ENCODE measurements around the gene NTM. TPM values are rescaled to one million over a fixed set of nuclear protein-coding genes. Genes with fewer than 3 reads are reported as not detected.

NTM gene
- total and polyA plus RNA-seq, 2 donors (not counting 1 experiment from before 2014, with no cell fraction given): 12.3 to 28.6 TPM

DNA sequence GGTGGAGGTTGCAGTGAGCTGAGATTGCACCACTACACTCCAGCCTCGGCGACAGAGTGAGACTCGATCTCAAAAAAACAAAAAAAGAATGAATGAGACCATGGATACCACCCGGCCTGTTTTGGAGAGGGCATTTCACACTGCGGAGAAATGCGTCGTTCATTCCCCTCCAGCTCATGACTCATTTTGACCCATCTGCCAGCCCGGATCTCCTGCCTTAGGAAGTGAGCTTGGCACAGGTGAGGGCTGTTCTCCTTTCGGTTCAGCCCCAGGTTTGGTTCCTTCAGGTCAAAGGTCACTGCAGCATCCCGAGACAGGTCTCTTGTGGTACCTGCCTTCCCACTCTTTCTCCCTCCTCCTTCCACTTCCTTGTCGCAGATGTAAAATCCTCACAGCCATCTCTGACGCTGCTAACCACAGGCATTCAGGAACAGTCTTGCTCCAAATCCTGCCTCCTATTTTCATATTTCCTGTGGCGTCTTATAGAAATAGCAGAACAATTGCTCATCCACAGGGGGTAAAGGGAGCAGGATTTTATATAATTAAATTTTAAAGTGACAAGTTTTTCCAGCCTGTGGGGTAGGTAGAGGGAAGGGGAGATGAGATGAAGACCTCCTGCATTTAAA lies 517.9 kb downstream of the NTM start:
- Histone ChIP-seq H3K36me3 (ENCODE audit: control insufficient read depth, insufficient read depth, low read length) (no peaks in the 10 kb centered on the region), H4K20me1 (ENCODE audit: control insufficient read depth, extremely low read depth, insufficient read depth, low read length) (no peaks in the 10 kb centered on the region), H3K4me3 (replicated peaks in 1 of 4; ENCODE audit: control extremely low read depth in 1 of 4, insufficient read depth in 1 of 4, low read depth in 3 of 4, low read length in 4 of 4) (no peak overlapping the region), H3K27me3 (ENCODE audit: control insufficient read depth, insufficient read depth, low read length) (no peaks in the 10 kb centered on the region), H3K9ac (ENCODE audit: insufficient read depth, low read length) (no peak overlapping the region), H3K9me3 (ENCODE audit: control insufficient read depth, insufficient read depth, low read depth, low read length) (no peaks in the 10 kb centered on the region), H2AFZ (ENCODE audit: low read length) (peak overlapping the region; percentile 28), H3K4me1 (ENCODE audit: control insufficient read depth, extremely low read depth, insufficient read depth, low read length) (peaks cover 14% of the 10 kb centered on the region), H3K4me2 (ENCODE audit: extremely low read depth, insufficient read depth, low read length) (peak overlapping the region; percentile 34), H3K27ac (ENCODE audit: insufficient read depth, low read length) (peak overlapping the region; percentile 89), H3K79me2 (ENCODE audit: control insufficient read depth, insufficient read depth, low read length) (no peaks in the 10 kb centered on the region)
- DNase-seq (ENCODE audit: low read depth in 2 of 2): peak; percentile 85 to 97
- TF ChIP-seq EZH2 (IDR thresholded peaks at IDR 0.05; ENCODE audit: low read length, missing control alignments): no peak
- TF ChIP-seq, protein P1, sequence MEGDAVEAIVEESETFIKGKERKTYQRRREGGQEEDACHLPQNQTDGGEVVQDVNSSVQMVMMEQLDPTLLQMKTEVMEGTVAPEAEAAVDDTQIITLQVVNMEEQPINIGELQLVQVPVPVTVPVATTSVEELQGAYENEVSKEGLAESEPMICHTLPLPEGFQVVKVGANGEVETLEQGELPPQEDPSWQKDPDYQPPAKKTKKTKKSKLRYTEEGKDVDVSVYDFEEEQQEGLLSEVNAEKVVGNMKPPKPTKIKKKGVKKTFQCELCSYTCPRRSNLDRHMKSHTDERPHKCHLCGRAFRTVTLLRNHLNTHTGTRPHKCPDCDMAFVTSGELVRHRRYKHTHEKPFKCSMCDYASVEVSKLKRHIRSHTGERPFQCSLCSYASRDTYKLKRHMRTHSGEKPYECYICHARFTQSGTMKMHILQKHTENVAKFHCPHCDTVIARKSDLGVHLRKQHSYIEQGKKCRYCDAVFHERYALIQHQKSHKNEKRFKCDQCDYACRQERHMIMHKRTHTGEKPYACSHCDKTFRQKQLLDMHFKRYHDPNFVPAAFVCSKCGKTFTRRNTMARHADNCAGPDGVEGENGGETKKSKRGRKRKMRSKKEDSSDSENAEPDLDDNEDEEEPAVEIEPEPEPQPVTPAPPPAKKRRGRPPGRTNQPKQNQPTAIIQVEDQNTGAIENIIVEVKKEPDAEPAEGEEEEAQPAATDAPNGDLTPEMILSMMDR (conservative IDR thresholded peaks at IDR 0.05 in 1 of 2, IDR thresholded peaks at IDR 0.05 in 1 of 2; ENCODE audit: low read depth in 1 of 2, low read length in 2 of 2): no peak

DNA sequence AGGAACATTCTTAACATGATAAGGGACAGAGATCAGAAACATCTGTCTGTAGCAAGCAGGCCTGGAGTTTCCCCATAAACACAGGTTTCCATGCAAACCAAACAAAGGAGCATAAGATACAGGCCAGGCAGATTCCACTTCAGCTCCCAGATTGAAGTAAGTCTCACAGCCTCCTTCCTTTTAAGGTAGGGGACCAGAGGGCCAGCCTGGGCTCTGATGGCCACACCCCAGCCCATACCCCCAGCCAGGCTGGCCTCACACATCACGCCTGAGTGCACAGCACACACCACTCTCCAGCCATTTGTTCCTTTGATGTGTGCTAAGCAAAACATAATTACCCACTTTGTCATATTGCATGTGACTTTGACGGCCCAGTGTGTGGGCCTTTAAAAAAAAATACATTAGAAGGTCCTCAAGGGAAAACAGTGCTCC lies 518.7 kb downstream of the NTM start:
- no peak overlapping the region for H2AFZ ChIP-seq (ENCODE audit: low read length)
- H3K36me3 ChIP-seq (ENCODE audit: control insufficient read depth, insufficient read depth, low read length): no peaks in the 10 kb centered on the region
- H3K79me2 ChIP-seq (ENCODE audit: control insufficient read depth, insufficient read depth, low read length): no peaks in the 10 kb centered on the region
- H4K20me1 ChIP-seq (ENCODE audit: control insufficient read depth, extremely low read depth, insufficient read depth, low read length): no peaks in the 10 kb centered on the region
- peak overlapping the region; percentile 89 for H3K27ac ChIP-seq (ENCODE audit: insufficient read depth, low read length)
- H3K9me3 ChIP-seq (ENCODE audit: control insufficient read depth, insufficient read depth, low read depth, low read length): no peaks in the 10 kb centered on the region
- H3K4me3 ChIP-seq (replicated peaks in 1 of 4; ENCODE audit: control extremely low read depth in 1 of 4, insufficient read depth in 1 of 4, low read depth in 3 of 4, low read length in 4 of 4): no peak overlapping the region
- TF ChIP-seq, protein P1 (conservative IDR thresholded peaks at IDR 0.05 in 1 of 2, IDR thresholded peaks at IDR 0.05 in 1 of 2; ENCODE audit: low read depth in 1 of 2, low read length in 2 of 2): no peak
- TF ChIP-seq EZH2 (IDR thresholded peaks at IDR 0.05; ENCODE audit: low read length, missing control alignments): no peak
- H3K9ac ChIP-seq (ENCODE audit: insufficient read depth, low read length): peak overlapping the region; percentile 33
- no peaks in the 10 kb centered on the region for H3K27me3 ChIP-seq (ENCODE audit: control insufficient read depth, insufficient read depth, low read length)
- peak; percentile 79 to 90 for DNase-seq (ENCODE audit: low read depth in 2 of 2)
- H3K4me2 ChIP-seq (ENCODE audit: extremely low read depth, insufficient read depth, low read length): peak overlapping the region; percentile 11
- peaks cover 14% of the 10 kb centered on the region for H3K4me1 ChIP-seq (ENCODE audit: control insufficient read depth, extremely low read depth, insufficient read depth, low read length)

DNA sequence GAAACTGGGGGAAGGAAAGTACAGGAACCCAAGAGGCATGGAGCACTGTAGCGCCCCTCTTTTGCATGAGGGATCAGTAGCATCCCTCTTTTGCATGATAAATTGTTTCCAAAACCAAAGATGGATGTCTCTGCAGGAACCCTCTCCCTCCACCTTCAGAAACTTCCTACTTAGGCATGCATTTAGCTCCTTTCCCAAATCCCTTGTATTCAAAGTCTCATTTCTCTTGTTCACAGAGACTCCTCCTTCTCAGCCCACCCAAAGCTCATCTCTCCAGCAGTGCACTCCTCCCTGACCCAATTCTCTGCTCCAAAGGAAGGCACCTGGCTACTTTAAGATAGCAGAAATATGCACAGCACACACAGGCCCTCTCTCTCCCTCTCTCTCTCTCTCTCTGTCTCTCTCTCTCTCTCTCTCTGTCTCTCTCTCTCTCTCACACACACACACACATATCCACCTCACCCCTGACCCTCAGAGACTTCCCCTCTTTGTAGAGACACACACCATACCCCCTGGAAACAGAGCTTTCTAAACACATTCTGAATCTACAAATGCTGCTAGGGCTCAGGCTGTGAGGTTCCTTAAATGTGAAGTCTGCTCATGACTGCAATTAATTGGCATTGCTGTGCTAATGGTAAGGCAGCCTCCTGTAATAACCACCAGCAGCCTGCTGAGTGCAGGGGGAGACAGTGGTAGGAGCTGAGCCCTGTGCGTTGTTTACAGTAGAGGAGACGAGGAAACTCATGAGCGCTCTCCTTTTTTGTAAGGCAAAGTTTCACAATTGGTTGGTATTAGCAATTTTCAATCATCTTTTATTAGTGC lies 519.6 kb downstream of the NTM start:
- DNase-seq (ENCODE audit: low read depth in 2 of 2): peak; percentile 42 to 44
- H3K4me1 ChIP-seq (ENCODE audit: control insufficient read depth, extremely low read depth, insufficient read depth, low read length): peaks cover 14% of the 10 kb centered on the region

More for the DNA sequence above, 519.6 kb downstream of the NTM start:
- Histone ChIP-seq H3K4me3 (replicated peaks in 1 of 4; ENCODE audit: control extremely low read depth in 1 of 4, insufficient read depth in 1 of 4, low read depth in 3 of 4, low read length in 4 of 4) (no peak overlapping the region), H3K36me3 (ENCODE audit: control insufficient read depth, insufficient read depth, low read length) (no peaks in the 10 kb centered on the region), H3K4me2 (ENCODE audit: extremely low read depth, insufficient read depth, low read length) (no peak overlapping the region), H3K27ac (ENCODE audit: insufficient read depth, low read length) (peak overlapping the region; percentile 89), H4K20me1 (ENCODE audit: control insufficient read depth, extremely low read depth, insufficient read depth, low read length) (no peaks in the 10 kb centered on the region), H3K9me3 (ENCODE audit: control insufficient read depth, insufficient read depth, low read depth, low read length) (no peaks in the 10 kb centered on the region), H3K27me3 (ENCODE audit: control insufficient read depth, insufficient read depth, low read length) (no peaks in the 10 kb centered on the region), H3K79me2 (ENCODE audit: control insufficient read depth, insufficient read depth, low read length) (no peaks in the 10 kb centered on the region), H2AFZ (ENCODE audit: low read length) (no peak overlapping the region), H3K9ac (ENCODE audit: insufficient read depth, low read length) (no peak overlapping the region)
- no peak for TF ChIP-seq EZH2 (IDR thresholded peaks at IDR 0.05; ENCODE audit: low read length, missing control alignments)
- TF ChIP-seq, protein P1 (conservative IDR thresholded peaks at IDR 0.05 in 1 of 2, IDR thresholded peaks at IDR 0.05 in 1 of 2; ENCODE audit: low read depth in 1 of 2, low read length in 2 of 2): peak in 1 of 2 donors; percentile 29
